GM21447 (cell line): ENCODE results near the gene RABGAP1L.
"Not testable (repeated sequence)": the region's sequence is repeated elsewhere in the genome, so short reads cannot be mapped to it uniquely, and the experiment has no call there.

Experiments used
- ATAC-seq: cut with Tn5 transposase; IDR thresholded peaks from one replicate; pipeline ENCODE4 v1.9.1; 2021; ENCODE audit not compliant: unreplicated experiment

The RABGAP1L gene

GRCh38 chr1:174238845-174239501, 79.7 kb downstream of the RABGAP1L start:
- ATAC-seq, result not testable (repeated sequence)

GRCh38 chr1:174239541-174239940, 80.2 kb downstream of the RABGAP1L start:
- ATAC-seq, result no peak

DNA sequence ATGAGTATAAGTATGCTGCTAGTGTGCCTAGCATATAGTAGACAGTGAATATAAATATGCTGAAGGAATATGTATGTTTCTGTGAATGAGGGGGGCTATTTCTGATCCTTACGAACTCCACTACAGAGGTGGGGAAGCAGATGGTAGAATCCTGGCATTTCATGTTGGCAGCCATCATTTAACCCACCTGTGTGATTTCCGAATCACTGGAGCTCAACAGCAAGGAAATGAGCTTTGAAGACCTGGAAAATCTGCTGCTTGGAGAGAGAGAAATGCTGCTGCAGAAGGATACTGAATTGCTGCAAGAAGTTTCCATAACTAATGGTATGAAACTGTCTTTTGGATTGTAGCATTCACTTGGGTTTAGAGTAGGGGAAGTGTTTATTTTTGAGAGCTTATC, 83.5 kb downstream of the RABGAP1L start:
- ATAC-seq, result no peak

DNA sequence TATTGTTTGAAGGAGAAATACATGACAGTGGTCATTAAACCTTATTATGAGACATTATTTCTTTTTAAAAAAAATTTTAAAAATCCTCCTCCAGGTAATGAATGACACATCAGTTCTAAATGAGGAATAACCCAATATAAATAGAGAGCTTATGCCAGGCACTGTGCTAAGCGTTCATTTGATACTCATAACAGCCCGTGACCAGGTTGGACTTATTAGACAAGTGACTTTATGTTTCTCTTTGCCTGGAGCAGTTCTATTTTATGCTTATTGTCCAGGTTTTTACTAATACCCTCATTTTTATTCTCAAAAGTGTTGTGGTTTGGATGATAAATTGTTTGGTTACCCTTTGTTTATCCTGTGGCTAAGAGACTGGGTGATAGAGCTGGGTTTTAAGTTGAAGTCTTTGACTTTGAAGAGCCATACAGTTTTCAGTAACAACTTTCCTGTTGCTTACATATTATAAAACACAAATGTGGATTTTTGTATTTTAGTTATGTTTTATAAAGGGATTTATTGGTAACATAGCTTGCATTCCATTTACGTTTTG, 84.2 kb downstream of the RABGAP1L start:
- no peak for ATAC-seq

GRCh38 chr1:174244017-174244416, 84.7 kb downstream of the RABGAP1L start:
- no peak for ATAC-seq

- ATAC-seq, result no peak
Observed at GRCh38 chr1:174247472-174247871, 88.2 kb downstream of the RABGAP1L start.

- no peak for ATAC-seq
Observed at GRCh38 chr1:174248041-174248440, 88.7 kb downstream of the RABGAP1L start.

GRCh38 chr1:174256386-174256785, 97.1 kb downstream of the RABGAP1L start:
- ATAC-seq, result not testable (repeated sequence)

- no peak for ATAC-seq
Observed at GRCh38 chr1:174258148-174258550, 98.8 kb downstream of the RABGAP1L start.

DNA sequence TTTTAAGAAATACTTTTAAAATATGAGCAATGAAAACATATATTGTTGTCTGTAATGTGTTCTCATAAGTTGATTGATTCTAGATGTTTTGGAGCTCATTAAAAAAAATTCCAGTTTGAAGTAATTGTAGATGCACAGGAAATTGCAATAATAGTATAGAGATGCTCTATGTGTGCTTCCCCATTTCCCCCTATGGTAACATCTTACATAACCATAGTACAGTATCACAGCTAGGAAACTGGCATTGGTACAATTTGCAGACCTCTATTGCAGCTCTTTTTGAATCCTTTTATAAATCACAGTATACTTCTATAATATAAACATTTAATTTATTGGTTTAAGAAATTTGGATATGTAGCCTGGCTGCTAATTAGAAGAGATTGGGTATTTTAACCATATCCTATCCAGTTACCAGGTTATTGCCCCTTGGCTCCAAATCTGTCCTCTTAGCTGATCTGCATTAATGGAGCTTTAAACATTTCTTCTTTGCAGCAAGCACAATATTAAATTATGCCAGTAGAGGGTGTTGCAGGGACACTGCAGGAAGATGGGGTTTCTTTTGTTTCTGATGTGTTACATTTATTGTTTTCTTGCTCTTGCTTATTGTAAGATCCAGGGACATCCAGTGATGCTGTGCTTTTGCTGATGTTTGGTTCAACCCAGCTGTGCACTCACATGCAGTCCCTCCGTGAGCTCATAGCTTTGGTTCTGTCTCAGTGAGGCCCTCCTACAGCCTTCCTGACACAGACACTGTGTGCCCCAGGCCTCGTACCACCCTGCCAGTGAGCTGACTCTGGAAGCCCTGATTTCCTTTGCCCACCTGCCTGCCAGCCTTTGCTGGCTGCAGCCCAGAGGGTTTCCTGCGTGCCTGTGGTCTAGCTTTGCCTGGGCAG, 103.3 kb downstream of the RABGAP1L start:
- ATAC-seq, result no peak

- no peak for ATAC-seq
Observed at GRCh38 chr1:174265282-174265681, 106.0 kb downstream of the RABGAP1L start.

GRCh38 chr1:174266476-174266875, 107.2 kb downstream of the RABGAP1L start:
- ATAC-seq, result no peak

GRCh38 chr1:174266991-174267612, 107.8 kb downstream of the RABGAP1L start:
- ATAC-seq, result no peak

GRCh38 chr1:174269989-174270651, 110.8 kb downstream of the RABGAP1L start:
- ATAC-seq, result no peak

DNA sequence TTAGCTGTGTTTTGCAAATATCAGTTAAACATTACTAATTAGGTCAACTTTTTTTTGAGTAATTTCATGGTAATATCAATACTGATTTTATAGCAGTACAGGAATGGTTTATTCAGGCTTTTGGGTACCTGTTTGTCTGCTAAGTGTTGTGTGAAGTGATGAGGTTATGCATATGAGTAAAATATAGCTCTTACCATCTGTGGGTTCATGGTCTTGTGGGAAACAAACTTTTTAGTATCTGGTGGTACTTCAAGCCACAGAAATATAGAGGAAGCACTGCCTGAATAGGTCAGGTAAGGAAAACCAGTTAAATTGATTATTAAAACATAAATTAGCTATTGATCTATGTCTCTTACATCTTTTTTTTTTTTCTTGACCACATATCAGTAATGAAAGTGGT, 113.9 kb downstream of the RABGAP1L start:
- no peak for ATAC-seq

DNA sequence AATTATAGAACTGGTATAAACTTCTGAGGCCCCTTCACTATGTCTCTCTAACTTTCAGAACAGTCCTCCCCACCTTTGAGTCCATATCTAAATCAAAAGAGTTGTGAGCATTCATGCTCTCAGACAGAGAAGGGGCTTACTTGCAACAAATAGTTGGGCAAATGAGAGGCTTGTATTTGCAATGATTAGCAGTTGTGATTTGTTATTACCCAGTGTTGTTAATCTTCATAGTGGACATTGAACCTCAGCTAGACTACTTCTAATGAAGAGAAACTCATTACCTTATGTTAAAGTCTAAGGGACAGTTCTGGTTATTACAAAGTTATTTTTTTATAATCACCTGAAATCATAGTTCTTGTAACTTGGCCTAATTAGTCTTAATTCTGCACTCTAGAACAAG, 114.5 kb downstream of the RABGAP1L start:
- ATAC-seq, result no peak

GRCh38 chr1:174274452-174274851, 115.1 kb downstream of the RABGAP1L start:
- no peak for ATAC-seq

DNA sequence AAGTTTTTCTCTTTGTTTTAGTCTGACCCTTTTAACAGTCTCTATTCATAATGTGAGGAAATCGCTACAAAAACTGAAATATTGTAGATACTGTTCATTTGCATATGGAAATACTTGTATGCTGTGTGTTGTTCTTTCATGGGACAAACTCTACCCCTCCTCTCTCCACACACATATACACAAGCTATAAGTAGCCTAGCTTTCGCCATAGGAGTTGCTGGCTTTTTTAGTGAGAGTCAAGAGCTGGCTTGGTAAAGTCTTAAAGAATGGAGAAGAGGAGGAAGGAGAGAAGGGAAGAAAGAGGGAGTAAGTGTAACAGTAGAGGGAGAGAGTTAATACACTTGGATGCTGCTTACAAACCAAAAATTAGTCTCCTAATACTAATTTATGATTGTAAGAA, 115.6 kb downstream of the RABGAP1L start:
- no peak for ATAC-seq

GRCh38 chr1:174276087-174276486, 116.8 kb downstream of the RABGAP1L start:
- peak; percentile 57 for ATAC-seq

DNA sequence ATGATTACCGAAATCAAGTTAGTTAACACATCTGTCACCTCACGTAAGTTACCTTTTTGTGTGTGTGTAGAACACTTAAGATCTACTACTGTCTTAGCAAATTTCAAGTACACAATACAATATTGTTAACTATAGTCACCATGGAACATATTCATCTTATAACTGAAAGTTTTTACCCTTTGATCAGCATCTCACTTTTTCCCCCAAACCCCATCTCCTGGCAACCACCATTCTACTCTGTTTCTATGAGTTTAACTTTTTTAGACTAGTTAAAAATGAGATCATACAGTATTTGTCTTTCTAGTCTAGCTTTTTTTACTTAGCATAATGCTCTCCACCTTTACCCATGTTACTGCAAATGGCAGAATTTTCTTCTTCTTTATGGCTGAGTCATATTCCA, 124.7 kb downstream of the RABGAP1L start:
- no peak for ATAC-seq

- ATAC-seq, result no peak
Observed at GRCh38 chr1:174286042-174286441, 126.7 kb downstream of the RABGAP1L start.
